NB4 (cell line): Measurements from ENCODE around the gene KCNMB2.

Source experiments
- DNase-seq: peaks from one replicate; pipeline ENCODE4 v3.0.0; 2010; ENCODE audit warnings: low read depth
- H3K4me3 ChIP-seq: one replicate; pipeline ENCODE4 v1.5.1; 2011; ENCODE audit warnings: mild to moderate bottlenecking, low read depth, low read length, moderate library complexity
- CTCF ChIP-seq: IDR thresholded peaks from one replicate; pipeline ENCODE4 v1.5.1; 2012; ENCODE audit warnings: low read depth, low read length
- MAX ChIP-seq: IDR thresholded peaks from 2 replicates; pipeline ENCODE4 v1.6.1; 2011; ENCODE audit warnings: low read depth, low read length
- MYC ChIP-seq: IDR thresholded peaks from 2 replicates; pipeline ENCODE4 v1.6.1; 2011; ENCODE audit warnings: low read depth, low read length
- POLR2A ChIP-seq: IDR thresholded peaks from 2 replicates; pipeline ENCODE4 v1.6.1; 2011; ENCODE audit warnings: mild to moderate bottlenecking; ENCODE audit not compliant: insufficient read length; ENCODE audit errors: extremely low read depth

Gene KCNMB2

GRCh38 chr3:178536211-178537079 lies at the start of gene KCNMB2:
TSS of gene KCNMB2 (plus strand) at chr3:178536436.
- DNase-seq: no peak
- H3K4me3 ChIP-seq: no peak within 1 kb of the TSS
- no peak for TF ChIP-seq MAX
- TF ChIP-seq CTCF: no peak
- no peak for TF ChIP-seq POLR2A
- no peak for TF ChIP-seq MYC

GRCh38 chr3:178486903-178487302 lies 49.3 kb upstream of the KCNMB2 start:
- DNase-seq: no peak
- TF ChIP-seq POLR2A (no peak), CTCF (no peak), MYC (no peak), MAX (no peak)
- H3K4me3 ChIP-seq: no peak overlapping the region

GRCh38 chr3:178487752-178488151 lies 48.5 kb upstream of the KCNMB2 start:
- H3K4me3 ChIP-seq: no peak overlapping the region
- TF ChIP-seq CTCF: no peak
- no peak for TF ChIP-seq POLR2A
- no peak for TF ChIP-seq MAX
- no peak for DNase-seq

GRCh38 chr3:178491751-178492150 lies 44.5 kb upstream of the KCNMB2 start:
- no peak for DNase-seq
- no peak overlapping the region for H3K4me3 ChIP-seq
- TF ChIP-seq MYC (no peak), MAX (no peak), CTCF (no peak), POLR2A (no peak)

- TF ChIP-seq MYC (no peak), POLR2A (no peak)
- no peak for DNase-seq
- no peak overlapping the region for H3K4me3 ChIP-seq
Measured at GRCh38 chr3:178492491-178492890, 43.7 kb upstream of the KCNMB2 start.

GRCh38 chr3:178494386-178494785 lies 41.9 kb upstream of the KCNMB2 start:
- no peak overlapping the region for H3K4me3 ChIP-seq
- TF ChIP-seq MAX (no peak), MYC (no peak), POLR2A (no peak), CTCF (no peak)
- DNase-seq: no peak
